Measurements from ENCODE around the gene ZFR.

The ZFR gene

GRCh38 chr5:32487424-32487823, 42.9 kb upstream of the ZFR start:
- no peak for ATAC-seq
- TF ChIP-seq TOX (CRISPR knock-in tag; IDR thresholded peaks at IDR 0.05; ENCODE audit: borderline replicate concordance), result no peak
- TF ChIP-seq ZFP30 (CRISPR knock-in tag; IDR thresholded peaks at IDR 0.05), result no peak
- no peak for TF ChIP-seq CSDC2 (CRISPR knock-in tag; IDR thresholded peaks at IDR 0.05)
- TF ChIP-seq PATZ1 (CRISPR knock-in tag; IDR thresholded peaks at IDR 0.05; ENCODE audit: borderline replicate concordance), result no peak

GRCh38 chr5:32487008-32487407, 42.5 kb upstream of the ZFR start:
- ATAC-seq, result no peak
- TF ChIP-seq ARNTL (CRISPR knock-in tag; IDR thresholded peaks at IDR 0.05; ENCODE audit: borderline replicate concordance, low read depth), result no peak
- TF ChIP-seq ZNF70 (CRISPR knock-in tag; IDR thresholded peaks at IDR 0.05), result no peak
- no peak for TF ChIP-seq OSR1 (CRISPR knock-in tag; IDR thresholded peaks at IDR 0.05)
- no peak for TF ChIP-seq PATZ1 (CRISPR knock-in tag; IDR thresholded peaks at IDR 0.05; ENCODE audit: borderline replicate concordance)
- no peak for TF ChIP-seq TOX (CRISPR knock-in tag; IDR thresholded peaks at IDR 0.05; ENCODE audit: borderline replicate concordance)
- TF ChIP-seq ESRRG (CRISPR knock-in tag; IDR thresholded peaks at IDR 0.05), result no peak
- no peak for TF ChIP-seq ZC3H10 (CRISPR knock-in tag; IDR thresholded peaks at IDR 0.05)
- no peak for TF ChIP-seq PPARA (CRISPR knock-in tag; IDR thresholded peaks at IDR 0.05; ENCODE audit: borderline replicate concordance)
- TF ChIP-seq SNAI2 (CRISPR knock-in tag; IDR thresholded peaks at IDR 0.05), result no peak

GRCh38 chr5:32482193-32482592, 37.7 kb upstream of the ZFR start:
- no peak for ATAC-seq

GRCh38 chr5:32479096-32479495, 34.6 kb upstream of the ZFR start:
- ATAC-seq, result no peak
- TF ChIP-seq ZFP30 (CRISPR knock-in tag; IDR thresholded peaks at IDR 0.05) (no peak), ARNTL (CRISPR knock-in tag; IDR thresholded peaks at IDR 0.05; ENCODE audit: borderline replicate concordance, low read depth) (no peak), OSR1 (CRISPR knock-in tag; IDR thresholded peaks at IDR 0.05) (no peak), ZNF8 (CRISPR knock-in tag; IDR thresholded peaks at IDR 0.05) (no peak), SNAI2 (CRISPR knock-in tag; IDR thresholded peaks at IDR 0.05) (no peak), CSDC2 (CRISPR knock-in tag; IDR thresholded peaks at IDR 0.05) (no peak), ZC3H10 (CRISPR knock-in tag; IDR thresholded peaks at IDR 0.05) (no peak), PATZ1 (CRISPR knock-in tag; IDR thresholded peaks at IDR 0.05; ENCODE audit: borderline replicate concordance) (no peak), ZFP3 (CRISPR knock-in tag; IDR thresholded peaks at IDR 0.05) (no peak), RARB (CRISPR knock-in tag; IDR thresholded peaks at IDR 0.05) (no peak), TCF4 (CRISPR knock-in tag; IDR thresholded peaks at IDR 0.05; ENCODE audit: borderline replicate concordance) (no peak), TOX (CRISPR knock-in tag; IDR thresholded peaks at IDR 0.05; ENCODE audit: borderline replicate concordance) (no peak), TSHZ2 (CRISPR knock-in tag; IDR thresholded peaks at IDR 0.05) (no peak)

More at GRCh38 chr5:32482193-32482592, 37.7 kb upstream of the ZFR start:
- TF ChIP-seq PPARA (CRISPR knock-in tag; IDR thresholded peaks at IDR 0.05; ENCODE audit: borderline replicate concordance) (no peak), GLIS3 (CRISPR knock-in tag; IDR thresholded peaks at IDR 0.05) (no peak), PATZ1 (CRISPR knock-in tag; IDR thresholded peaks at IDR 0.05; ENCODE audit: borderline replicate concordance) (no peak), ESRRG (CRISPR knock-in tag; IDR thresholded peaks at IDR 0.05) (no peak), CSRNP3 (CRISPR knock-in tag; IDR thresholded peaks at IDR 0.05) (no peak), TCF4 (CRISPR knock-in tag; IDR thresholded peaks at IDR 0.05; ENCODE audit: borderline replicate concordance) (no peak), ZNF8 (CRISPR knock-in tag; IDR thresholded peaks at IDR 0.05) (no peak), BACH2 (CRISPR knock-in tag; IDR thresholded peaks at IDR 0.05; ENCODE audit: borderline replicate concordance) (no peak)
